HepG2 (cell line): ENCODE results near the gene CYTH2. TPM values are rescaled to one million over a fixed set of nuclear protein-coding genes. Genes with fewer than 3 reads are reported as not detected.
A peak's percentile ranks its signal among the peaks of the same experiment; 100 is the strongest.

Experiments
- ASH2L ChIP-seq: fragments of 300-600, 200-600 bp; sonication (generic); IDR thresholded peaks from 2 replicates; pipeline ENCODE4 v1.7.0; 2017; ENCODE audit warnings: low read depth, mild to moderate bottlenecking, moderate library complexity, mixed read lengths, low read length; ENCODE audit not compliant: insufficient read length
- ESRRA ChIP-seq: sonication (generic); formaldehyde crosslinking; IDR thresholded peaks from 2 replicates; pipeline ENCODE4 v1.5.1; 2020; ENCODE audit warnings: mild to moderate bottlenecking, low read depth, missing genetic modification reagents
- ETS1 ChIP-seq: sonication (generic); formaldehyde crosslinking; IDR thresholded peaks from 2 replicates; pipeline ENCODE4 v1.4.0; 2020; ENCODE audit warnings: missing genetic modification reagents
- ETV6 ChIP-seq: sonication (generic); formaldehyde crosslinking; conservative IDR thresholded peaks from 2 replicates; pipeline ENCODE4 v1.4.0; 2020; ENCODE audit warnings: missing genetic modification reagents
- GATA4 ChIP-seq: sonication (generic); IDR thresholded peaks from 2 replicates; pipeline ENCODE4 v1.6.1; 2016; ENCODE audit warnings: antibody characterized with exemption, low read depth, borderline replicate concordance
- IRX3 ChIP-seq: sonication (generic); formaldehyde crosslinking; IDR thresholded peaks from 2 replicates; pipeline ENCODE4 v1.8.1; 2023; ENCODE audit warnings: mild to moderate bottlenecking, low read depth, missing genetic modification reagents, borderline replicate concordance
- MAF1 ChIP-seq: sonication (generic); formaldehyde crosslinking; IDR thresholded peaks from 2 replicates; pipeline ENCODE4 v1.5.0; 2020; ENCODE audit warnings: missing genetic modification reagents, borderline replicate concordance
- MEIS1 ChIP-seq: sonication (generic); formaldehyde crosslinking; IDR thresholded peaks from 2 replicates; pipeline ENCODE4 v1.9.0; 2021; ENCODE audit warnings: mild to moderate bottlenecking, missing genetic modification reagents, moderate library complexity, borderline replicate concordance
- PBX2 ChIP-seq: IDR thresholded peaks from 2 replicates; pipeline ENCODE4 v1.6.1; 2016; ENCODE audit warnings: control low read depth
- POLR2A ChIP-seq, 2 experiments: IDR thresholded peaks; 2 replicates each; pipeline ENCODE4 v1.6.1; 2011; ENCODE audit warnings: low read depth in 2 of 2, low read length in 2 of 2, mild to moderate bottlenecking in 1 of 2, moderate library complexity in 1 of 2; ENCODE audit not compliant: insufficient read depth in 1 of 2
- RBFOX2 ChIP-seq: fragments of 200-400 bp; formaldehyde crosslinking; IDR thresholded peaks from 2 replicates; pipeline ENCODE4 v1.6.1; 2017; ENCODE audit warnings: low read depth, mild to moderate bottlenecking, low read length
- TOPORS ChIP-seq: sonication (generic); formaldehyde crosslinking; IDR thresholded peaks from 2 replicates; pipeline ENCODE4 v1.8.0; 2023; ENCODE audit warnings: mild to moderate bottlenecking, missing genetic modification reagents
- ZBTB20 ChIP-seq: sonication (generic); formaldehyde crosslinking; IDR thresholded peaks from 2 replicates; pipeline ENCODE4 v1.8.1; 2023; ENCODE audit warnings: missing genetic modification reagents, low read depth, mild to moderate bottlenecking, borderline replicate concordance
- ZNF143 ChIP-seq: sonication (generic); formaldehyde crosslinking; IDR thresholded peaks from 2 replicates; pipeline ENCODE4 v1.4.0; 2020; ENCODE audit warnings: missing genetic modification reagents
- ZNF382 ChIP-seq: sonication (generic); formaldehyde crosslinking; IDR thresholded peaks from 2 replicates; pipeline ENCODE4 v1.5.0; 2020; ENCODE audit warnings: missing genetic modification reagents, mild to moderate bottlenecking, borderline replicate concordance
- ZNF501 ChIP-seq: sonication (generic); formaldehyde crosslinking; IDR thresholded peaks from 2 replicates; pipeline ENCODE4 v1.5.1; 2020; ENCODE audit warnings: mild to moderate bottlenecking, moderate library complexity, missing genetic modification reagents
- ZNF605 ChIP-seq: sonication (generic); formaldehyde crosslinking; IDR thresholded peaks from 2 replicates; pipeline ENCODE4 v1.8.0; 2022; ENCODE audit warnings: mild to moderate bottlenecking, missing genetic modification reagents
- ZNF629 ChIP-seq: sonication (generic); formaldehyde crosslinking; conservative IDR thresholded peaks from 2 replicates; pipeline ENCODE4 v1.5.0; 2020; ENCODE audit warnings: missing genetic modification reagents
- ZNF75D ChIP-seq: sonication (generic); formaldehyde crosslinking; IDR thresholded peaks from 2 replicates; pipeline ENCODE4 v1.8.1; 2023; ENCODE audit warnings: missing genetic modification reagents, mild to moderate bottlenecking, borderline replicate concordance
- ZNF776 ChIP-seq: sonication (generic); formaldehyde crosslinking; IDR thresholded peaks from 2 replicates; pipeline ENCODE4 v1.4.0; 2020; ENCODE audit warnings: mild to moderate bottlenecking, missing genetic modification reagents
- ZNF780A ChIP-seq: sonication (generic); formaldehyde crosslinking; IDR thresholded peaks from 2 replicates; pipeline ENCODE4 v1.8.0; 2022; ENCODE audit warnings: mild to moderate bottlenecking, missing genetic modification reagents, moderate library complexity
- ZNF782 ChIP-seq: sonication (generic); formaldehyde crosslinking; IDR thresholded peaks from 2 replicates; pipeline ENCODE4 v1.4.0; 2020; ENCODE audit warnings: missing genetic modification reagents, mild to moderate bottlenecking, borderline replicate concordance
- ZNF800 ChIP-seq: sonication (generic); formaldehyde crosslinking; IDR thresholded peaks from 2 replicates; pipeline ENCODE4 v1.4.0; 2020; ENCODE audit warnings: missing genetic modification reagents
- ZSCAN12 ChIP-seq: sonication (generic); formaldehyde crosslinking; IDR thresholded peaks from 2 replicates; pipeline ENCODE4 v1.9.0; 2021; ENCODE audit warnings: mild to moderate bottlenecking, missing genetic modification reagents
- polyA plus RNA-seq, 8 experiments: library from polyadenylated mRNA; depleted of rRNA in 3 of 8; stranded (reverse) in 7 of 8; unstranded in 1 of 8; fragments of >200 nt; fragmentation: Illumina TruSeq in 4 of 8; extraction: Trizol in 4 of 8; gene quantifications; 2 replicates each; pipeline versions ENCODE4 v1.2.1 to v1.2.3, GENCODE V29; 2011 to 2016; ENCODE audit warnings: low read depth in 4 of 8, missing spikeins in 1 of 8, mixed read lengths in 1 of 8; ENCODE audit not compliant: insufficient read depth in 1 of 8
- total RNA-seq, 5 experiments: library from RNA; depleted of rRNA; stranded (reverse); fragments of >200 nt; fragmentation: Illumina TruSeq; extraction: Trizol; gene quantifications; 2 replicates each; pipeline ENCODE4 v1.2.3, GENCODE V29; 2016; ENCODE audit warnings: low read depth in 1 of 5

Gene CYTH2
- total and polyA plus RNA-seq, 2 of the 13 experiments (the other 11 are each of a cell fraction or from before 2014, with no cell fraction given), result 16.5 to 39.3 TPM

GRCh38 chr19:48469289-48469881 is at the start of gene CYTH2 (continued):
- 0 out of 2 replicates have a peak, but pooled peaks have one; percentile 54 for TF ChIP-seq ZNF800 (CRISPR knock-in tag)
- peak; percentile 97 for TF ChIP-seq RBFOX2
- peak; percentile 77 for TF ChIP-seq ASH2L
- TF ChIP-seq IRX3 (CRISPR knock-in tag), result peak; percentile 35; the same call in 1 of the 2 replicates
- peak; percentile 43; the same call in 1 of the 2 replicates for TF ChIP-seq ZNF776 (CRISPR knock-in tag)
- peak; percentile 79; the same call in 1 of the 2 replicates for TF ChIP-seq ZBTB20 (CRISPR knock-in tag)
- no peak for TF ChIP-seq ZNF75D
- no peak for TF ChIP-seq ZNF629 (CRISPR knock-in tag)
- TF ChIP-seq ZNF782, result no peak
- TF ChIP-seq ETS1 (CRISPR knock-in tag), result no peak
- TF ChIP-seq MEIS1, result no peak
- TF ChIP-seq ETV6 (CRISPR knock-in tag), result peak; percentile 56; the same call in 1 of the 2 replicates
- TF ChIP-seq TOPORS (CRISPR knock-in tag), result peak; percentile 69; the same call in 1 of the 2 replicates
- peak; percentile 86 to 93 for TF ChIP-seq POLR2A (IDR thresholded peaks at IDR 0.05; ENCODE audit: insufficient read depth in 1 of 2, low read depth in 2 of 2, low read length in 2 of 2)
- TF ChIP-seq MAF1 (CRISPR knock-in tag), result peak; percentile 26; the same call in 1 of the 2 replicates
- TF ChIP-seq ZNF605 (CRISPR knock-in tag), result peak; percentile 98
- TF ChIP-seq ZNF143, result no peak
- TF ChIP-seq ESRRA (CRISPR knock-in tag), result no peak; the same call in 1 of the 2 replicates
- TF ChIP-seq ZNF780A (CRISPR knock-in tag), result no peak
- TF ChIP-seq ZNF382 (CRISPR knock-in tag), result no peak
- TF ChIP-seq PBX2 (CRISPR knock-in tag), result no peak
- no peak for TF ChIP-seq GATA4
- TF ChIP-seq ZSCAN12, result 0 out of 2 replicates have a peak, but pooled peaks have one; percentile 54
- peak; percentile 63 for TF ChIP-seq ZNF501 (CRISPR knock-in tag)
